AML-193 (cell line): ENCODE results near the gene PAX2.
"Not testable (repeated sequence)": the region's sequence is repeated elsewhere in the genome, so short reads cannot be mapped to it uniquely, and the experiment has no call there.

Experiments used
- DNase-seq, 2 experiments: peaks; one replicate each; lab custom pipeline; 2025; lab: John Stamatoyannopoulos, UW

The PAX2 gene

GRCh38 chr10:100744987-100745881 lies at the start of gene PAX2:
Gene PAX2, plus strand, starts transcription at chr10:100745582. Its CDS starts 679 bp downstream, at chr10:100746261.
- no peak for DNase-seq

DNA sequence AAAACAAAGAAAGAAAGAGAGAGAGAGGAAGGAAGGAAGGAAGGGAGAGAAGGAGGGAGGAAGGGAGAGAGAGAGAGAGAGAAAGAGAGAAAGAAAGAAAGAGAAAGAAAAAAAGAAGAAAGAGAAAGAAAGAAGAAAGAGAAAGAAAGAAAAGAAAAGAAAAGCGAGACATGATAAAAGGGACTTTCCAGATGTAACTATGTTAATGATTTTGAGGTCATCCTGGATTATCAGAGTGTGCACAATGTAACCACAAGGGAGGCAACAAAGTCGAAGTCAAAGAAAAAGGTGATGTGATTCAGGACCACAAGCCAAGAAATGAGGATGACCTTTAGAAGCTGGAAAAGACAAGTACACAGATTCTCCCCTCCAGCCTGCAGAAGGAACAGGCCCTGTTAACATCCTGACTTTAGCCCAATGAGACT lies 48.9 kb upstream of the PAX2 start:
- no peak for DNase-seq

- DNase-seq: no peak
These were observed 48.3 kb upstream of the PAX2 start for GRCh38 chr10:100697070-100697469.

DNA sequence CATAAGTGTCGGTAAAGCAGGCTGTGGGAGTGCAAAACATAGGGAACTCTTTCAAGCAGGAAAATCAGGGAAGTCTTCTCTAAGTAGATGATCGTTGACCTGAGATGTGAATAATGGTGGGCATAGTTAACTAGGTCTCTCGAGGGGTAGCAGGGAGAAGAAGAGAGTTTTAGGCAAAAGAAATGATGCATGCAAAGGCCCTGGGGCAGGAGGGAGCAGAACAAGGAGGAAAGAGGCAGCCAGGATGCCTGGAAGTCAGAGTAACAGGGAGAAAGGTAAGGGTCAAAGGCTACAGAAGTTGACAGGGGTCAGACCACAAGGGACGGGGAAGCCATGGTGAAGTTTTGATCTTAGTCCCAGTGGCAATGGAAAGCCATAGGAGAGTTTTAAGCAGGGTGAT lies 47.8 kb upstream of the PAX2 start:
- no peak for DNase-seq

- DNase-seq: not testable (repeated sequence)
These were observed 43.7 kb upstream of the PAX2 start for GRCh38 chr10:100701704-100702103.

- no peak for DNase-seq
These were observed 40.2 kb upstream of the PAX2 start for GRCh38 chr10:100705139-100705538.

DNA sequence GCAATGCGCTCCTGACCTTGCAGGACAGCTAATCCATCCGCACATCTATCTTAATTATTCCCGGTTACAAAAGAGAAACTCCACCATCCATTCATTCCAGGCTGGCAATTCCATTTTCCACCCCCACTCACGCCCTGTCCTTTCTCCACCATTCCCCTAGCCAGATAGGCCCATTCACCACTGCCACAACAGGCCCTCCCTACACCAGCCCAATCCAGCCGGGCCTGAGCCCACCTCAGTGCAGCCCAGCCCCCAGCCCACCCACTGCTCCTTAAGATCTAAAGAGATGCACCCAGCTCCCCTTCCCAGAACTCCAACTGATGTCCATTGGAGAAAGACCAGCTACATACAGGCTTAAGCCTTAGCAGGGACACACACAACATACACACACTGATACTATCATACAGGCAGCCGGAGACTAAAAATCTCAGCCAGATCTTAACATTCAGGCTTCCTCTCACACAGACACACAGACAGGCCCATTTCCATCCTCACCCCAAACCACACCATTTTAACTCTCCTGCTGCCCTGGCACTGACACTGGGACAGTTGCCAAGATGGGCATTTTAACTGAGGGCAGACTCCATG lies 38.0 kb upstream of the PAX2 start:
- no peak for DNase-seq

DNA sequence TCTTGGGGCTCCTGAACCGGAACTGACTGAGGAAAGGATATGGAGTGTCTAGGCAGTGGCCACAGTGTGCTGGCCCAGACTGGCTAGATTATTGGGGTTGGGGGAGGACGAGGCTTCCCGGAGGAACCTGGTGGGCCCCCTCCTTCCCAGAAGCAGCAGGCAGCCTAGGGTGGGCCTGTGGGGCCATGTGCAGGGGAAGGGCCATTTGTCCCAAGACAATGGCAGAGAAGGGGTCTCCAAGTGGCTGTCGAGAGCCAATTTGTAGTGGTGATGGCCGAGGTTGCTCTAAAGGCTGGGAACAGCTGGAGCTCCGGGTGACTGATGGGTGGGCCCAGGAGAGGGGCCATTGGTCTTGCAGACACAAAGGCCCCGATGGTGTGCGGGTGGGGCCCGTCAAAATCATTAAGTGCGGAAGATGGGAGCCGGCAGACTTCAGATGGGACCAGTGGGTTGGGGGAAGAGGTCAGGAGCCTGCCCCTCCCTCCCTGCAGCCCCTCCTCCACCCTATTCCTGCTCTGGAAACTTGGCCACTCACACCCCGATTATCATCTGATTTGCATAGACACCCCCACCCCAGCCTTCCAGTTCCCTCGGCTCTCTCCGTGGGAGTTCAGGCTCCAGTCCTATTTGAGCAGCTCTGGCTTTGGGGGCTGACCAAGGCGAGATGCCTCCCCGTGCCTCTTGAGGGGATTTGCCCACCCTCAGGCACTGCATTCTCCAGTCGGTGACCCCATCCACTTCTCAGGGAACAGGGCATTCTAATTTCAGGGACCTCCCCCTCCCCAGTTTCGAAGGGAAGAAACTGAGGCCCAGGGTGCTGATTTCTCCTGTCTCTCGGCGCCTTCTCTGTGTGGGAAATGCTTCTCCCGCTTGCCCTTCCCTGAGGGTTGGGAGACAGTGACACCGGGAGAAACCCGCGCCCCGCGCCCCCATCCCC lies 36.0 kb upstream of the PAX2 start:
- no peak for DNase-seq

DNA sequence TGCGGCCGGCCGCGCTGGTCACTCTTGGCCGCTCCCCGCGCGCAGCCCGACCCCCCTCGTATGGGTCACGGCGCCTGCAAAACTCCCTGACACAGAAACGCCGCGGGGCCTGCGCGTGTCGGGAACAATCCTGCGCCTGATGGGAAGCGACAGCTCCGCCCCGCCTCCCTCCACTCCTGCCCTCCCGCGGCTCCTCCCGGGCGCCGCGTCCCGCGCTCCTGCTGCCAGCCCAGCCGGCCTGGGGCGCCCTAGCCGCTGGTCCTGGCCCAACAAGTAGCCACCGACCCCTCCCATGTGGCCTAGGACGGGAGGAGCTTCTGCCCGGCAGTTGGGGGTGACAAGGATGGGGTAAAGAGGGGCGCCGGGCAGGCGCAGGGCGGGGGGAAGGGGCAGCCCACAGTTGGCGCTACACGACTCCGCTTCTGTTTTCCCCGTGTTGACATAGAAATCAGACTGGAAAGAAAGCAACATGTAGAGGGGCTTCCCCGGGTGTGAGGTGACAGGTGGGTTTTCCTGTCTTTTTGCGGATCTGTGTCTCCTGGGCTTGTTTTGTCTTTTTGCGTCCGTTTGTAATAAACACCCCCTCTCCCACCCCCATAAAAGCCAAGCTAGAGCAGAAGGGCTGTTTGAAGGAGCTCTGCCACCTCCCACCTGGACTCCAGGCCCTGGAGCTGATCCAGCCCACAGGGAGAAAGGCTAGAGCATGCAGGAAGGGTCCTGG lies 35.1 kb upstream of the PAX2 start:
- no peak for DNase-seq

DNA sequence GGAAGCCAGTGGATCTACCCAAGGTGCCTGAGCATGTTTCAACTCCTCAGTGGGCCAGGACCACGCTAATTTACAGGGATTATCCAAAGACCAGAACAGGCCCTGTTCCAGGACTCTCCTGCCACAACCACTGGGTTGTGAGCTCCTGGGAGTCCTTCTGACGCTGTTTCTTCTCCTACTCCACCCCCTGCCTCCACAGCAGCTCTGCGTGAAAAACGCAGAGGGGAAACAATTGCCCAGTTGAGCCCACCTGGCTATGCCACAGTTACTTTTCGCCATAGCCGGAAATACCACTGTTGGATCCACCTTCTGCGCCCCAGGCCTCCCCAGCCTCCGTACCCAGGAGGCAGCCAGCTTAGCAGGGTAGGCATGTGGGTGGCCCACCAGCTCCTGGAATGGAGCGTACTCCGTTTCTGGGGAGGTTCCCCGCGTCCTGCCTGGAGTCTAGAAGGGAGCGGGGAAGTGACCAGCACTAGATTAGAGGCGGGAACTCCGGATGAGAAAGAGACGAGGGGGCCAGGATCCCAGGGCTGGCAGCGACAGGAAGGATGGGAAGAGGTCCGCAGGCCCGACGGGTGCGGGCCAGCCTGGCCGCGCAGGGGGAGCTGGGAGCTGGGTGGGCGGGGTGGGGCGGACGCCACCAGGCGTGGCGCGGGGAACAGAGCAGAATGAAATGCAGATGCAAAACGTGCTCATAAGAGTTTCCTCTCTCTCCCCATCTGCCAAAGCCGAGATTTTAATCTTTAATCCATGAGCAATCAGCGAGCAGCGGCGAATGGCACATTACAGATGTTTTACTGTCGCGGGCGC lies 32.1 kb upstream of the PAX2 start:
- no peak for DNase-seq

DNA sequence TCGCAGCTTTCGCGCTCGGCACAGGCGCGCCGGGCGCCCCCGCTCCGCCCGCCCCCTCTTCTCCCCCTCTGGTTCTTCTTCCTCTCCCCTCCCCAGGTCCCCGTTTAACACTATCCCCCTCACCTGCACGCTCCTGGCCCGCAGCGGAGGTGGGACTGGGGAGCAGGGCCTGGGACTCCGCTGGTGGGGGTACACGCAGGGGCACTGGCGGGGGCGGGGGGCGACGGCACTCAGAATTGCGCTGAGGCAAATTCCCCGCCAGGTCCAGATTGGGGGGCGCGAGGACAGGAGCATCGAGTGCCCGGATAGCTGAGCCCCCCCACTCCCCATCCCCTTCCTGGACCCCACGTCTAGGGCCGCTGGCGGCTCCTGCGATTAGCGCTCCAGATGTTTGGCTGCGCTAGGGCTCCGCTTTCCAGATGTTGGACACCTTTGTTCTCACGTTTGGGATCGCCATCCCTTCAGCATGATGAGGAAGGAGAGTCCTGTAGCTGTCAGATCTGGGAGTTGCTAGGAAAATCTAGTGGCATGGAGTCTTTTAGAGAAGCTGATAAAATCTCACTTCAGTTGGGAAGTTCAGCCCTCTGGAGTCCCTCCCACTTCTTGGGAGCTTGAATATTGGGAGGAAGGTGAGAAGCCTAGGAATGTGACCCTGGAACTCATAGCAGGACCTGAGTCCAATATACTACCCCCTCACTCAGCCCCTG lies 31.4 kb upstream of the PAX2 start:
- DNase-seq: no peak

GRCh38 chr10:100714566-100714950 lies 30.8 kb upstream of the PAX2 start:
- DNase-seq: no peak

- DNase-seq: no peak
These were observed 30.3 kb upstream of the PAX2 start for GRCh38 chr10:100715101-100715444.

DNA sequence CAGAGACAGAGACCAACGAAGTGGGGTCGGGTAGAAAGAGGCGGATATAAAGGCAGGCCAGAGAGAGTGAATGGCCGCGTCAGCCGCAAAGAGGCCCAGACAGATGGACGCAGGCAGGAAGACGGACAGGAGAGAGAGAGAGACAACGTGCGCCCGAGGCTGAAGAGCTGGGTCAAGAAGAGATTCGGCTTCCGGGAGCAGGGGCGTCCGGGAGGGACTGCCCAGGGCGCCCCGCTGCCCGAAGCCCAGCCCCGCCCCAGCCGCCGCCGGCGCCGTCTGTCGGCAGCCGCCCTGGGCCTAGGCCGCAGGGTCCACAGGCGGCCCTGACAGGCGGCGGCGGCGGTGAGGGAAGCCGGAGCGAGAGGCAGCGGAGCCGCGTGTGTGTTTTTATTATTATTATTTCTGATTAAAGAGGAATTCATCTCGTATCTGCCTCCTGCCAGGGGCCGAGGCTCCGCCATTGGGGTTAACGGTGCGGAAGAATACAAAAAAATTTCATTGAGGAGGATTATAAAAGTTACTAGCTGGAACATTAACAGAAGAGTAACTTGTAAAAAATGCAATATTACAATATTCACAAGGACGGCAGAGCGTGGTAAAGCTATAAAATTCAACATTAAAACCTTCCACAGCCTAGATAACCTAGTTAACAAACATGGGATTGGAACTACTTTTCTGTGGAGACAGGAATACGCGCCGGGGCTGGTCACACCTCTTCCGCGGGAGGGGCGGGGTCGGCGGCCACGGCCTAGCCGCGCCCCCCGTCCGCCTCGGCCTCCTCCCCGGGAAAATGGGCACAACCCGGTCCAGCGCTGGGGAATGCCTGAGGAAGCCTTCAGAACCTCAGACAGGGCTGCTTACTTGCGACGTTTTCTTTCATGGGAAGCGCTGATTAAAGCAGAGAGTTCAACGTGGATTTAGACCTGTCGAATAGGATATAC lies 29.7 kb upstream of the PAX2 start:
- DNase-seq: no peak

DNA sequence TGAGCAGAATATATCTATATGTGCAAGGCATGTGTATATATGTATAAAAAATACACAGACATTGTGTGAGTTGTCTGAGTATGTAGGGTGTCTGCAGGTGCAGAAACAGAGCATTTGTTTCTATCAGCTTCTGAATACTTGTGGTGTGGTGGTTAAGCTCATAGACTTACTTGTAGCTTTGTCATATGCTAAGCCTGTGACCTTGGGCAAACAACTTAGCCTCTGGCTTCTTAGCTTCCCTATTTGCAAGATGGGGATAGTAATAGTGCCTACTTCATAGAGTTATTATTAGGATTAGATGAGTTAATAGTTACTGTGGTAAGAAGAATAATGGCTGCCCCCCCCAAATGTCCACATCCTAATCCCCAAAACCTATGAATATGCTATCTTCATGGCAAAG lies 28.2 kb upstream of the PAX2 start:
- no peak for DNase-seq

- no peak for DNase-seq
These were observed 27.1 kb upstream of the PAX2 start for GRCh38 chr10:100718197-100718742.

DNA sequence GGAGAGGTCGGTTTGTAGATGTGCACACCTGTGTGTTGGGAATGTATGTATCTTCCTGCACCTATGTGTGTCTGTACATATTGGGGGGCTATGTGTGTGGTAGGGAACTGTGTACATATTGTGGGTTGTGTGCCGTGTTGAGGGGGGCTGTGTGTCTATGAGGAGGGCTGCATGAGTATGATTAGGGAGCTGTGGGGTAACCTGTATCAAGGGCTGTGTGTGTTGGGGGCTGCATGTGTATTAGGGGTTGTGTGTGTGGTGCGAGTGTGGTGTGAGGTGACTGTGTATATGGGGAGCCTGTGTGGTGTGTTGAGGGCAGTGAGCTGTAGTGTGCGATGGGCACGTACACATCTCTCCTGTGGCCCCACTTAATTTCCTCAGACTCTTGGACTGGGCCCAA lies 22.2 kb upstream of the PAX2 start:
- no peak for DNase-seq

- no peak for DNase-seq
These were observed 21.4 kb upstream of the PAX2 start for GRCh38 chr10:100723770-100724530.
